ENCODE results near the gene DISP3. TPM values are rescaled to one million over a fixed set of nuclear protein-coding genes. Genes with fewer than 3 reads are reported as not detected.

The DISP3 gene
- total RNA-seq, 2 experiments from 2014 or later, result 0.97 to 1.7 TPM

- Histone ChIP-seq H3K79me2 (ENCODE audit: insufficient read depth, low read depth, low read length) (no peaks in the 10 kb centered on the region), H2AFZ (ENCODE audit: low read length) (no peak overlapping the region), H3K27ac (ENCODE audit: low read depth, low read length, poor library complexity, severe bottlenecking) (no peak overlapping the region), H3K4me3 (ENCODE audit: low read depth, low read length, poor library complexity, severe bottlenecking) (no peak overlapping the region), H3K4me1 (ENCODE audit: insufficient read depth, low read length, poor library complexity, severe bottlenecking) (no peaks in the 10 kb centered on the region), H3K36me3 (ENCODE audit: insufficient read depth, low read length) (no peaks in the 10 kb centered on the region), H4K20me1 (ENCODE audit: insufficient read depth, low read length) (no peaks in the 10 kb centered on the region), H3K4me2 (ENCODE audit: low read length) (no peak overlapping the region), H3K9me3 (ENCODE audit: low read length) (peaks cover 22% of the 10 kb centered on the region; the same call in 1 of the 2 replicates), H3K9me2 (ENCODE audit: insufficient read depth, low read length) (no peaks in the 10 kb centered on the region)
- BruUV-seq (replicated peaks), result no TSS peak
- no peak for TF ChIP-seq EZH2phosphoT487 (IDR thresholded peaks at IDR 0.05; ENCODE audit: borderline replicate concordance, low read depth, low read length)
- TF ChIP-seq, protein P1, sequence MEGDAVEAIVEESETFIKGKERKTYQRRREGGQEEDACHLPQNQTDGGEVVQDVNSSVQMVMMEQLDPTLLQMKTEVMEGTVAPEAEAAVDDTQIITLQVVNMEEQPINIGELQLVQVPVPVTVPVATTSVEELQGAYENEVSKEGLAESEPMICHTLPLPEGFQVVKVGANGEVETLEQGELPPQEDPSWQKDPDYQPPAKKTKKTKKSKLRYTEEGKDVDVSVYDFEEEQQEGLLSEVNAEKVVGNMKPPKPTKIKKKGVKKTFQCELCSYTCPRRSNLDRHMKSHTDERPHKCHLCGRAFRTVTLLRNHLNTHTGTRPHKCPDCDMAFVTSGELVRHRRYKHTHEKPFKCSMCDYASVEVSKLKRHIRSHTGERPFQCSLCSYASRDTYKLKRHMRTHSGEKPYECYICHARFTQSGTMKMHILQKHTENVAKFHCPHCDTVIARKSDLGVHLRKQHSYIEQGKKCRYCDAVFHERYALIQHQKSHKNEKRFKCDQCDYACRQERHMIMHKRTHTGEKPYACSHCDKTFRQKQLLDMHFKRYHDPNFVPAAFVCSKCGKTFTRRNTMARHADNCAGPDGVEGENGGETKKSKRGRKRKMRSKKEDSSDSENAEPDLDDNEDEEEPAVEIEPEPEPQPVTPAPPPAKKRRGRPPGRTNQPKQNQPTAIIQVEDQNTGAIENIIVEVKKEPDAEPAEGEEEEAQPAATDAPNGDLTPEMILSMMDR (conservative IDR thresholded peaks at IDR 0.05; ENCODE audit: low read length), result no peak
- no peak for DNase-seq (ENCODE audit: low spot score)
- ChIA-PET POLR2A (no interaction called here), CTCF (ENCODE audit: unreplicated experiment) (no interaction called here)
- intact Hi-C loops (cut with micrococcal nuclease; ENCODE audit: unreplicated experiment), result no loop called here
These were observed 23.0 kb downstream of the DISP3 start for GRCh38 chr1:11501906-11502485.

GRCh38 chr1:11502516-11502915 is 23.6 kb downstream of the DISP3 start:
- H3K4me3 ChIP-seq (ENCODE audit: low read depth, low read length, poor library complexity, severe bottlenecking), result no peak overlapping the region
- H3K9me3 ChIP-seq (ENCODE audit: low read length), result peaks cover 23% of the 10 kb centered on the region; the same call in 1 of the 2 replicates
- no peaks in the 10 kb centered on the region for H3K9me2 ChIP-seq (ENCODE audit: insufficient read depth, low read length)
- H2AFZ ChIP-seq (ENCODE audit: low read length), result no peak overlapping the region
- BruUV-seq (replicated peaks), result no TSS peak
- no peak for TF ChIP-seq EZH2phosphoT487 (IDR thresholded peaks at IDR 0.05; ENCODE audit: borderline replicate concordance, low read depth, low read length)
- TF ChIP-seq, protein P1 (conservative IDR thresholded peaks at IDR 0.05; ENCODE audit: low read length), result no peak
- ChIA-PET POLR2A (no interaction called here), CTCF (ENCODE audit: unreplicated experiment) (no interaction called here)
- H4K20me1 ChIP-seq (ENCODE audit: insufficient read depth, low read length), result no peaks in the 10 kb centered on the region
- H3K36me3 ChIP-seq (ENCODE audit: insufficient read depth, low read length), result no peaks in the 10 kb centered on the region
- no peaks in the 10 kb centered on the region for H3K79me2 ChIP-seq (ENCODE audit: insufficient read depth, low read depth, low read length)
- no peaks in the 10 kb centered on the region for H3K4me1 ChIP-seq (ENCODE audit: insufficient read depth, low read length, poor library complexity, severe bottlenecking)
- intact Hi-C loops (cut with micrococcal nuclease; ENCODE audit: unreplicated experiment), result no loop called here
- no peak overlapping the region for H3K4me2 ChIP-seq (ENCODE audit: low read length)
- DNase-seq (ENCODE audit: low spot score), result no peak
- H3K27ac ChIP-seq (ENCODE audit: low read depth, low read length, poor library complexity, severe bottlenecking), result no peak overlapping the region

GRCh38 chr1:11504599-11504998 is 25.6 kb downstream of the DISP3 start:
- Histone ChIP-seq H3K9me3 (ENCODE audit: low read length) (peaks cover 23% of the 10 kb centered on the region; the same call in 1 of the 2 replicates), H3K4me2 (ENCODE audit: low read length) (no peak overlapping the region), H3K4me1 (ENCODE audit: insufficient read depth, low read length, poor library complexity, severe bottlenecking) (no peaks in the 10 kb centered on the region), H4K20me1 (ENCODE audit: insufficient read depth, low read length) (no peaks in the 10 kb centered on the region), H3K27ac (ENCODE audit: low read depth, low read length, poor library complexity, severe bottlenecking) (no peak overlapping the region), H3K9me2 (ENCODE audit: insufficient read depth, low read length) (no peaks in the 10 kb centered on the region), H3K4me3 (ENCODE audit: low read depth, low read length, poor library complexity, severe bottlenecking) (no peak overlapping the region), H3K36me3 (ENCODE audit: insufficient read depth, low read length) (no peaks in the 10 kb centered on the region), H3K79me2 (ENCODE audit: insufficient read depth, low read depth, low read length) (no peaks in the 10 kb centered on the region), H2AFZ (ENCODE audit: low read length) (no peak overlapping the region)
- ChIA-PET POLR2A (no interaction called here), CTCF (ENCODE audit: unreplicated experiment) (no interaction called here)
- intact Hi-C loops (cut with micrococcal nuclease; ENCODE audit: unreplicated experiment), result no loop called here
- DNase-seq (ENCODE audit: low spot score), result no peak
- BruUV-seq (replicated peaks), result no TSS peak
- TF ChIP-seq, protein P1 (conservative IDR thresholded peaks at IDR 0.05; ENCODE audit: low read length), result no peak
- TF ChIP-seq EZH2phosphoT487 (IDR thresholded peaks at IDR 0.05; ENCODE audit: borderline replicate concordance, low read depth, low read length), result no peak
